Peyer's patch (tissue), 4 donors: Measurements from ENCODE around the gene SYVN1. TPM values are rescaled to one million over a fixed set of nuclear protein-coding genes. Genes with fewer than 3 reads are reported as not detected.
A peak's percentile ranks its signal among the peaks of the same experiment; 100 is the strongest.

Experiments used
- DNase-seq, 3 donors: peaks; one replicate each; pipeline ENCODE4 v3.0.0-alpha.2; 2017 to 2019
- H3K27ac ChIP-seq, 4 donors: fragments of 200-600 bp; sonication (generic); one replicate each; pipeline ENCODE4 v1.5.1; 2016 to 2019
- H3K27me3 ChIP-seq, 2 donors: fragments of 200-600 bp; sonication (generic); one replicate each; pipeline ENCODE4 v1.5.1; 2019
- H3K36me3 ChIP-seq, 3 donors: fragments of 200-600 bp; sonication (generic); one replicate each; pipeline ENCODE4 v1.5.1; 2016 to 2019
- H3K4me1 ChIP-seq, 4 donors: fragments of 200-600 bp; sonication (generic); one replicate each; pipeline ENCODE4 v1.5.1; 2016 to 2019
- H3K4me3 ChIP-seq, 4 donors: fragments of 200-600 bp; sonication (generic); 1 replicate in 3 of 4; 2 replicates in 1 of 4; pipeline ENCODE4 v1.5.1; 2016 to 2019; ENCODE audit warnings: mild to moderate bottlenecking in 1 of 4
- H3K9me3 ChIP-seq, 4 donors: fragments of 200-600 bp; sonication (generic); one replicate each; pipeline ENCODE4 v1.5.1; 2016 to 2019; ENCODE audit warnings: mild to moderate bottlenecking in 1 of 4
- CTCF ChIP-seq, 6 experiments: fragments of 450-650 bp in 4 of 6; fragments of 200-600 bp in 2 of 6; sonication (generic) in 1 of 6; IDR thresholded peaks; one replicate each; pipeline ENCODE4 v1.5.1; 2017 to 2019; ENCODE audit warnings: antibody characterized with exemption in 6 of 6, mild to moderate bottlenecking in 3 of 6, moderate library complexity in 1 of 6
- POLR2A ChIP-seq, 2 donors: fragments of 450-650 bp; IDR thresholded peaks; one replicate each; pipeline ENCODE4 v1.5.1; 2017; ENCODE audit warnings: antibody characterized with exemption in 2 of 2, mild to moderate bottlenecking in 2 of 2, moderate library complexity in 2 of 2
- total RNA-seq, 4 donors: library from RNA; depleted of rRNA; stranded (reverse); fragments of >200 nt; gene quantifications; one replicate each; pipeline ENCODE4 v1.1.0, GENCODE V29; 2016

Gene SYVN1
- total RNA-seq, 4 donors from 2014 or later, result 37.1 to 61.9 (median 51.6) TPM

- DNase-seq, result peak; percentile 89 to 96 (median 95)
- Histone ChIP-seq H3K27me3 (no peaks in the 10 kb centered on the region), H3K27ac (peak overlapping the region; percentile 96 to 99 (median 98)), H3K4me1 (peaks cover 0 to 30% (median 11%) of the 10 kb centered on the region in 4 donors), H3K36me3 (peaks cover 0 to 28% (median 0%) of the 10 kb centered on the region in 3 donors), H3K9me3 (no peaks in the 10 kb centered on the region), H3K4me3 (peak overlapping the region; percentile 81 to 96 (median 86))
- TF ChIP-seq CTCF (IDR thresholded peaks at IDR 0.05) (peak in 1 of 6 experiments; percentile 4), POLR2A (IDR thresholded peaks at IDR 0.05) (peak; percentile 81 to 91)
Measured at GRCh38 chr11:65134952-65135632, 773 bp upstream of the SYVN1 start.

- Histone ChIP-seq H3K36me3 (peaks cover 0 to 42% (median 0%) of the 10 kb centered on the region in 3 donors), H3K4me1 (peaks cover 0 to 30% (median 13%) of the 10 kb centered on the region in 4 donors), H3K27me3 (no peaks in the 10 kb centered on the region), H3K27ac (peak overlapping the region; percentile 96 to 99 (median 98)), H3K4me3 (peak overlapping the region; percentile 81 to 96 (median 86)), H3K9me3 (no peaks in the 10 kb centered on the region)
- no peak for TF ChIP-seq POLR2A (IDR thresholded peaks at IDR 0.05)
- no peak for TF ChIP-seq CTCF (IDR thresholded peaks at IDR 0.05)
- DNase-seq, result peak in 2 of 3 donors; percentile 50
Measured at GRCh38 chr11:65133724-65134123, 595 bp downstream of the SYVN1 start.

GRCh38 chr11:65132988-65133700 is 1.2 kb downstream of the SYVN1 start:
- peaks cover 0 to 48% (median 0%) of the 10 kb centered on the region in 3 donors for H3K36me3 ChIP-seq
- peak overlapping the region; percentile 81 to 96 (median 86) for H3K4me3 ChIP-seq
- TF ChIP-seq CTCF (IDR thresholded peaks at IDR 0.05) (no peak), POLR2A (IDR thresholded peaks at IDR 0.05) (peak; percentile 25 to 56)
- peak; percentile 86 to 97 (median 96) for DNase-seq
- peak overlapping the region; percentile 96 to 99 (median 98) for H3K27ac ChIP-seq
- no peaks in the 10 kb centered on the region for H3K9me3 ChIP-seq
- H3K4me1 ChIP-seq, result peaks cover 0 to 30% (median 13%) of the 10 kb centered on the region in 4 donors
- no peaks in the 10 kb centered on the region for H3K27me3 ChIP-seq

GRCh38 chr11:65132238-65132987 is 1.9 kb downstream of the SYVN1 start:
- Histone ChIP-seq H3K36me3 (peaks cover 0 to 55% (median 0%) of the 10 kb centered on the region in 3 donors), H3K27ac (peak overlapping the region in 3 of 4 donors; percentile 96 to 98 (median 97)), H3K4me3 (peak overlapping the region; percentile 81 to 96 (median 86)), H3K9me3 (no peaks in the 10 kb centered on the region), H3K27me3 (no peaks in the 10 kb centered on the region), H3K4me1 (peaks cover 0 to 30% (median 13%) of the 10 kb centered on the region in 4 donors)
- peak in 2 of 3 donors; percentile 82 to 85 for DNase-seq
- TF ChIP-seq POLR2A (IDR thresholded peaks at IDR 0.05) (no peak), CTCF (IDR thresholded peaks at IDR 0.05) (no peak)

GRCh38 chr11:65131895-65132237 is 2.5 kb downstream of the SYVN1 start:
- Histone ChIP-seq H3K27ac (peak overlapping the region in 1 of 4 donors; percentile 97), H3K36me3 (peaks cover 0 to 60% (median 0%) of the 10 kb centered on the region in 3 donors), H3K9me3 (no peaks in the 10 kb centered on the region), H3K4me1 (peaks cover 0 to 30% (median 13%) of the 10 kb centered on the region in 4 donors), H3K4me3 (peak overlapping the region in 2 of 4 donors; percentile 4 to 81), H3K27me3 (no peaks in the 10 kb centered on the region)
- TF ChIP-seq CTCF (IDR thresholded peaks at IDR 0.05) (no peak), POLR2A (IDR thresholded peaks at IDR 0.05) (no peak)
- DNase-seq, result no peak
